Right lobe of liver (tissue), 4 donors: ENCODE measurements around the gene VSNL1.

Source experiments
- POLR2A ChIP-seq: fragments of 450-650 bp; IDR thresholded peaks from one replicate; pipeline ENCODE4 v1.6.1; 2017; ENCODE audit warnings: antibody characterized with exemption, mild to moderate bottlenecking
- TF ChIP-seq, protein P1 (sequence below), 4 donors: fragments of 200-600 bp in 3 of 4; fragments of 450-650 bp in 1 of 4; IDR thresholded peaks; one replicate each; pipeline versions ENCODE4 v1.5.1 to v1.8.0; 2016 to 2022; ENCODE audit warnings: antibody characterized with exemption in 4 of 4, mild to moderate bottlenecking in 2 of 4
- donor health status: DM: no; HTN: no; CAD: no.
- donor health status: DM: no; HTN: no; CAD: no.
- donor health status: DM: no; HTN: yes; CAD: no.

DNA sequence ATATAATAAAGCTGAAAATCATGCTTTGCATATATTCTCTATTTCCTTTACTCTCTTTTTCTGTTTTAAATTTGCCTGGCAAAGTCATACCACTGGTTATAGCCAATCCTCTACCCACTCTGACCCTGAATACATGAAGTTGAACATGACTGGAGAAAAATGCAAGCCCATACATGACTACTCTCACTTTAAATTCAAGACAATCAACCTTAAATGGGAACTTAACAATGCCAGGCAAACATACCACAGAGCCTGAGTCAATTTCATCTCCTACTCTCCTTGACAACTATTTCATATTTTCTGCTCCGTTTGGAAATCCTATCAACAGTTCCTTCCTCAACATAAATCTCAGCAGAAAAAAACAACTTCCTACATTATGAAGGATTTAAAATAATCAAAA lies 44.9 kb upstream of the VSNL1 start:
- TF ChIP-seq, protein P1, sequence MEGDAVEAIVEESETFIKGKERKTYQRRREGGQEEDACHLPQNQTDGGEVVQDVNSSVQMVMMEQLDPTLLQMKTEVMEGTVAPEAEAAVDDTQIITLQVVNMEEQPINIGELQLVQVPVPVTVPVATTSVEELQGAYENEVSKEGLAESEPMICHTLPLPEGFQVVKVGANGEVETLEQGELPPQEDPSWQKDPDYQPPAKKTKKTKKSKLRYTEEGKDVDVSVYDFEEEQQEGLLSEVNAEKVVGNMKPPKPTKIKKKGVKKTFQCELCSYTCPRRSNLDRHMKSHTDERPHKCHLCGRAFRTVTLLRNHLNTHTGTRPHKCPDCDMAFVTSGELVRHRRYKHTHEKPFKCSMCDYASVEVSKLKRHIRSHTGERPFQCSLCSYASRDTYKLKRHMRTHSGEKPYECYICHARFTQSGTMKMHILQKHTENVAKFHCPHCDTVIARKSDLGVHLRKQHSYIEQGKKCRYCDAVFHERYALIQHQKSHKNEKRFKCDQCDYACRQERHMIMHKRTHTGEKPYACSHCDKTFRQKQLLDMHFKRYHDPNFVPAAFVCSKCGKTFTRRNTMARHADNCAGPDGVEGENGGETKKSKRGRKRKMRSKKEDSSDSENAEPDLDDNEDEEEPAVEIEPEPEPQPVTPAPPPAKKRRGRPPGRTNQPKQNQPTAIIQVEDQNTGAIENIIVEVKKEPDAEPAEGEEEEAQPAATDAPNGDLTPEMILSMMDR (IDR thresholded peaks at IDR 0.05): no peak
- TF ChIP-seq POLR2A: no peak
